Cardiac muscle cell (in vitro differentiated cells and primary cell): Measurements from ENCODE around the gene CEACAM6. TPM values are rescaled to one million over a fixed set of nuclear protein-coding genes. Genes with fewer than 3 reads are reported as not detected.

Source experiments
- DNase-seq, 2 donors: peaks; one replicate each; pipeline versions ENCODE4 v3.0.0 to v3.0.0-alpha.2; 2010 to 2017; ENCODE audit warnings: low read depth in 1 of 2, low spot score in 1 of 2
- H3K27ac ChIP-seq: fragments of 200-600 bp; sonication (generic); 2 replicates; pipeline ENCODE4 v1.5.1; 2016
- H3K27me3 ChIP-seq: fragments of 200-600 bp; sonication (generic); 2 replicates; pipeline ENCODE4 v1.6.0; 2016; ENCODE audit warnings: control low read depth
- H3K36me3 ChIP-seq: fragments of 200-600 bp; sonication (generic); 2 replicates; pipeline ENCODE4 v1.5.1; 2016; ENCODE audit warnings: control low read depth
- H3K4me1 ChIP-seq: fragments of 200-600 bp; sonication (generic); 2 replicates; pipeline ENCODE4 v1.8.1; 2017; ENCODE audit warnings: low read depth, mild to moderate bottlenecking, mixed run types
- H3K4me3 ChIP-seq: fragments of 200-600 bp; sonication (generic); 2 replicates; pipeline ENCODE4 v1.5.1; 2016; ENCODE audit warnings: mild to moderate bottlenecking
- H3K9me3 ChIP-seq: fragments of 200-600 bp; sonication (generic); 2 replicates; pipeline ENCODE4 v1.5.1; 2017; ENCODE audit warnings: low read depth, mild to moderate bottlenecking, control low read depth
- CTCF ChIP-seq: IDR thresholded peaks from 2 replicates; pipeline ENCODE4 v1.5.1; 2012; ENCODE audit warnings: low read depth, mild to moderate bottlenecking, low read length
- polyA plus RNA-seq: library from polyadenylated mRNA; unstranded; fragments of >200 nt; fragmentation: Nextera tagmentation; extraction: Ambion mirVana; gene quantifications from 2 replicates; pipeline ENCODE4 v1.2.1, GENCODE V29; 2016
- total RNA-seq: library from RNA; depleted of rRNA; stranded (reverse); fragments of >200 nt; gene quantifications from 2 replicates; pipeline ENCODE4 v1.2.3, GENCODE V29; 2016

Gene CEACAM6
- total and polyA plus RNA-seq, 2 experiments from 2014 or later, result not detected

GRCh38 chr19:41709951-41710645, 45.2 kb upstream of the CEACAM6 start:
- DNase-seq, result no peak
- H3K27ac ChIP-seq, result no peak overlapping the region
- no peaks in the 10 kb centered on the region for H3K9me3 ChIP-seq
- no peak overlapping the region for H3K4me3 ChIP-seq
- H3K27me3 ChIP-seq, result no peaks in the 10 kb centered on the region
- no peaks in the 10 kb centered on the region for H3K36me3 ChIP-seq
- H3K4me1 ChIP-seq, result no peaks in the 10 kb centered on the region
- no peak for TF ChIP-seq CTCF

- no peak for TF ChIP-seq CTCF
- Histone ChIP-seq H3K4me1 (no peaks in the 10 kb centered on the region), H3K27me3 (no peaks in the 10 kb centered on the region), H3K36me3 (no peaks in the 10 kb centered on the region), H3K9me3 (no peaks in the 10 kb centered on the region), H3K27ac (no peak overlapping the region), H3K4me3 (no peak overlapping the region)
- DNase-seq, result no peak
Measured at GRCh38 chr19:41711376-41712261, 43.7 kb upstream of the CEACAM6 start.

- Histone ChIP-seq H3K27me3 (no peaks in the 10 kb centered on the region), H3K4me3 (no peak overlapping the region), H3K9me3 (no peaks in the 10 kb centered on the region), H3K4me1 (no peaks in the 10 kb centered on the region), H3K36me3 (no peaks in the 10 kb centered on the region), H3K27ac (no peak overlapping the region)
- no peak for TF ChIP-seq CTCF
- DNase-seq, result no peak
Measured at GRCh38 chr19:41714598-41714997, 40.7 kb upstream of the CEACAM6 start.

GRCh38 chr19:41718761-41719160, 36.6 kb upstream of the CEACAM6 start:
- Histone ChIP-seq H3K4me1 (no peaks in the 10 kb centered on the region), H3K36me3 (no peaks in the 10 kb centered on the region), H3K9me3 (no peaks in the 10 kb centered on the region), H3K27ac (no peak overlapping the region), H3K27me3 (no peaks in the 10 kb centered on the region), H3K4me3 (no peak overlapping the region)
- no peak for DNase-seq
- no peak for TF ChIP-seq CTCF

- DNase-seq, result no peak
- Histone ChIP-seq H3K4me3 (no peak overlapping the region), H3K9me3 (no peaks in the 10 kb centered on the region), H3K27ac (no peak overlapping the region), H3K36me3 (no peaks in the 10 kb centered on the region), H3K27me3 (no peaks in the 10 kb centered on the region), H3K4me1 (no peaks in the 10 kb centered on the region)
- no peak for TF ChIP-seq CTCF
Measured at GRCh38 chr19:41720103-41720502, 35.2 kb upstream of the CEACAM6 start.
